HL-60 (cell line): ENCODE data around the gene KLHL3.

Experiments used
- DNase-seq, 2 experiments: peaks; one replicate each; pipeline ENCODE4 v3.0.0-alpha.2; 2010 to 2020; ENCODE audit warnings: low read depth in 1 of 2, low spot score in 1 of 2
- H3K27ac ChIP-seq: fragments of 250-450 bp; sonication (Bioruptor Pico); replicated peaks from 2 replicates; pipeline ENCODE4 v1.5.1; 2020; ENCODE audit warnings: mild to moderate bottlenecking, moderate library complexity
- H3K27me3 ChIP-seq: fragments of 250-450 bp; sonication (Bioruptor Pico); 2 replicates; pipeline ENCODE4 v1.5.1; 2021; ENCODE audit warnings: mild to moderate bottlenecking, moderate library complexity; ENCODE audit not compliant: insufficient read depth, poor library complexity, severe bottlenecking
- H3K4me3 ChIP-seq: replicated peaks from 2 replicates; pipeline ENCODE4 v1.5.1; 2011; ENCODE audit warnings: mild to moderate bottlenecking, control low read depth, low read length; ENCODE audit not compliant: insufficient read depth
- GABPA ChIP-seq: IDR thresholded peaks from 2 replicates; pipeline ENCODE4 v1.6.1; 2012; ENCODE audit warnings: low read depth
- POLR2AphosphoS5 ChIP-seq: IDR thresholded peaks from 2 replicates; pipeline ENCODE4 v1.6.1; 2012; ENCODE audit warnings: low read depth
- SPI1 ChIP-seq: IDR thresholded peaks from 2 replicates; pipeline ENCODE4 v1.6.1; 2012; ENCODE audit warnings: low read depth, mild to moderate bottlenecking, borderline replicate concordance
- TF ChIP-seq, protein P1 (sequence below): IDR thresholded peaks from 2 replicates; pipeline ENCODE4 v1.6.1; 2012; ENCODE audit warnings: low read depth; ENCODE audit not compliant: insufficient replicate concordance
- TF ChIP-seq, protein P2 (sequence below): IDR thresholded peaks from one replicate; pipeline ENCODE4 v1.5.1; 2011; ENCODE audit warnings: low read length, control low read depth, inconsistent platforms; ENCODE audit not compliant: insufficient read depth

Gene KLHL3

DNA sequence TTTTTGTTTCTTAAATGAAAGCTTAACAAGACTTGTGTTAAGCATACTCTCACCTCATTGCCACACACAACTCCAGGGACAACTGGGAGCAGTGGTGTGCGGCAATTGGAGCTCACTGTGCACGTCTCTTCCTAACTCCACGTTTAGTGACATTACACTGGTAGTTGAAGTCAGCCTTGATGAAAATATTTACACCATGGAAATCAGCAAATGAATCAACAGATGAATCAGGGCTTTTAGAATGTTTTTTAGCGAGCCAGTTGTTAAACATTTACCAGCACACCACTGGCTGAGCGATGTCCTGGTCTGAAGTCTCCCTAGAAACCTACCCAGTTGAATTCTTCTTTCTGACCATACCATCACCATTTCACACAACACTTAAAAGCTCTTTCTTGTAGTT is 67.3 kb downstream of the KLHL3 start:
- TF ChIP-seq SPI1 (no peak), GABPA (no peak), POLR2AphosphoS5 (no peak)
- TF ChIP-seq, protein P1, sequence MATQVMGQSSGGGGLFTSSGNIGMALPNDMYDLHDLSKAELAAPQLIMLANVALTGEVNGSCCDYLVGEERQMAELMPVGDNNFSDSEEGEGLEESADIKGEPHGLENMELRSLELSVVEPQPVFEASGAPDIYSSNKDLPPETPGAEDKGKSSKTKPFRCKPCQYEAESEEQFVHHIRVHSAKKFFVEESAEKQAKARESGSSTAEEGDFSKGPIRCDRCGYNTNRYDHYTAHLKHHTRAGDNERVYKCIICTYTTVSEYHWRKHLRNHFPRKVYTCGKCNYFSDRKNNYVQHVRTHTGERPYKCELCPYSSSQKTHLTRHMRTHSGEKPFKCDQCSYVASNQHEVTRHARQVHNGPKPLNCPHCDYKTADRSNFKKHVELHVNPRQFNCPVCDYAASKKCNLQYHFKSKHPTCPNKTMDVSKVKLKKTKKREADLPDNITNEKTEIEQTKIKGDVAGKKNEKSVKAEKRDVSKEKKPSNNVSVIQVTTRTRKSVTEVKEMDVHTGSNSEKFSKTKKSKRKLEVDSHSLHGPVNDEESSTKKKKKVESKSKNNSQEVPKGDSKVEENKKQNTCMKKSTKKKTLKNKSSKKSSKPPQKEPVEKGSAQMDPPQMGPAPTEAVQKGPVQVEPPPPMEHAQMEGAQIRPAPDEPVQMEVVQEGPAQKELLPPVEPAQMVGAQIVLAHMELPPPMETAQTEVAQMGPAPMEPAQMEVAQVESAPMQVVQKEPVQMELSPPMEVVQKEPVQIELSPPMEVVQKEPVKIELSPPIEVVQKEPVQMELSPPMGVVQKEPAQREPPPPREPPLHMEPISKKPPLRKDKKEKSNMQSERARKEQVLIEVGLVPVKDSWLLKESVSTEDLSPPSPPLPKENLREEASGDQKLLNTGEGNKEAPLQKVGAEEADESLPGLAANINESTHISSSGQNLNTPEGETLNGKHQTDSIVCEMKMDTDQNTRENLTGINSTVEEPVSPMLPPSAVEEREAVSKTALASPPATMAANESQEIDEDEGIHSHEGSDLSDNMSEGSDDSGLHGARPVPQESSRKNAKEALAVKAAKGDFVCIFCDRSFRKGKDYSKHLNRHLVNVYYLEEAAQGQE: no peak
- TF ChIP-seq, protein P2, sequence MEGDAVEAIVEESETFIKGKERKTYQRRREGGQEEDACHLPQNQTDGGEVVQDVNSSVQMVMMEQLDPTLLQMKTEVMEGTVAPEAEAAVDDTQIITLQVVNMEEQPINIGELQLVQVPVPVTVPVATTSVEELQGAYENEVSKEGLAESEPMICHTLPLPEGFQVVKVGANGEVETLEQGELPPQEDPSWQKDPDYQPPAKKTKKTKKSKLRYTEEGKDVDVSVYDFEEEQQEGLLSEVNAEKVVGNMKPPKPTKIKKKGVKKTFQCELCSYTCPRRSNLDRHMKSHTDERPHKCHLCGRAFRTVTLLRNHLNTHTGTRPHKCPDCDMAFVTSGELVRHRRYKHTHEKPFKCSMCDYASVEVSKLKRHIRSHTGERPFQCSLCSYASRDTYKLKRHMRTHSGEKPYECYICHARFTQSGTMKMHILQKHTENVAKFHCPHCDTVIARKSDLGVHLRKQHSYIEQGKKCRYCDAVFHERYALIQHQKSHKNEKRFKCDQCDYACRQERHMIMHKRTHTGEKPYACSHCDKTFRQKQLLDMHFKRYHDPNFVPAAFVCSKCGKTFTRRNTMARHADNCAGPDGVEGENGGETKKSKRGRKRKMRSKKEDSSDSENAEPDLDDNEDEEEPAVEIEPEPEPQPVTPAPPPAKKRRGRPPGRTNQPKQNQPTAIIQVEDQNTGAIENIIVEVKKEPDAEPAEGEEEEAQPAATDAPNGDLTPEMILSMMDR: no peak
- Histone ChIP-seq H3K4me3 (no peak overlapping the region), H3K27ac (no peak overlapping the region), H3K27me3 (no peaks in the 10 kb centered on the region)
- DNase-seq: no peak

DNA sequence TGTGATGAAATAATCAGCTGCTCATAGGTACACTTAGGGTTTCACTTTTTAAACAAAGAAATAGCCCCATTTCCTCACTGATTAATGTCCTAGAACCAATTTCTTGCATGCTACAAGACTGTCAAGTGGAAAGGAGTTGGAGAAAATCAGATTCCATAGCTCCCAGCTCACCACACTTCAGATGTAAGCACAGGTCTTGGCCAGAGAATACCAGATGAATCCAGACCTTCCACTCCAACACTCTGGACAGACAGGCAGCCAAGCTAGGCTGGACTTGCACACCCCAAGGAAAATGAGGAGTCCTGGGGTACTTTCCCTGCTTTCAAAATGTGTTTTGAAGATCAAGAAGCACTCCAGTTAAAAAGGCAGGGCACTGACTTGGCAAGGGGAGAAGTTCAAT is 68.5 kb downstream of the KLHL3 start:
- no peaks in the 10 kb centered on the region for H3K27me3 ChIP-seq
- no peak overlapping the region for H3K27ac ChIP-seq
- DNase-seq: no peak
- TF ChIP-seq GABPA (no peak), SPI1 (no peak), POLR2AphosphoS5 (no peak)
- TF ChIP-seq, protein P2: no peak
- TF ChIP-seq, protein P1: no peak
- H3K4me3 ChIP-seq: no peak overlapping the region

DNA sequence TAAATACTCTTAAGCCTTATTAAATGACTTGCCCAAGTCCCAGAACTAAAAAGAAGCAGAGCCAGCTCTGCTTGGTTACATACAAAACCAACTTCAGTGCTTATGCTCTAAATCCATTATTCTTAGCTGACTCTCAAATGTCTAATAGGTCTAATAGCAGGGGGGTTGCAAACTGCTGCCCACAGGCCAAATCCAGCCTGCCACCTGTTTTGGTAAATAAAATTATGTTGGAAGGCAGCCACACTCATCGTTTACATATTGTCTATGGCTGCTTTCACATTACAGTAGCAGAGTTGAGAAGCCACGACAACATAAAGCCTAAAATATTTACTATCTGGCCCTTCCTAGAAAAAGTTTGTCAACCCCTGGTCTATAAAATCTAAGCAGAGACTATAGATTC is 69.0 kb downstream of the KLHL3 start:
- Histone ChIP-seq H3K27me3 (no peaks in the 10 kb centered on the region), H3K27ac (no peak overlapping the region), H3K4me3 (no peak overlapping the region)
- TF ChIP-seq, protein P2: no peak
- no peak for TF ChIP-seq SPI1
- TF ChIP-seq POLR2AphosphoS5: no peak
- TF ChIP-seq, protein P1: no peak
- no peak for TF ChIP-seq GABPA
- DNase-seq: no peak
